Panc1 (cell line): ENCODE data around the gene AMPH. TPM values are rescaled to one million over a fixed set of nuclear protein-coding genes. Genes with fewer than 3 reads are reported as not detected.

Experiments
- ATAC-seq: fragments of 200-7000 bp; cut with Tn5 transposase; 2 replicates; pipeline ENCODE4 v1.9.1; 2020; ENCODE audit warnings: mild to moderate bottlenecking, moderate library complexity
- BruUV-seq: library from RNA; stranded (reverse); fragments of 400-500 nt; replicated peaks from 2 replicates; lab custom pipeline; 2021; lab: Mats Ljungman, UMichigan
- CTCF ChIA-PET: fragments of 300-600 bp; sonication (Branson Sonifier 250); formaldehyde crosslinking; loops from one replicate; lab custom pipeline; 2022; ENCODE audit warnings: antibody characterized with exemption; lab: Charles Lee
- POLR2A ChIA-PET: fragments of 300-600 bp; sonication (Branson Sonifier 250); formaldehyde crosslinking; loops from one replicate; lab custom pipeline; 2022; ENCODE audit warnings: antibody characterized with exemption; lab: Charles Lee
- DNase-seq: peaks from one replicate; pipeline ENCODE4 v3.0.0-alpha.2; 2010; ENCODE audit warnings: low read depth, low spot score
- H3K27ac ChIP-seq: 2 replicates; pipeline ENCODE4 v1.5.1; 2011; ENCODE audit warnings: mild to moderate bottlenecking, low read length, inconsistent platforms
- H3K27me3 ChIP-seq: fragments of 200-500 bp; sonication (Bioruptor generic); 2 replicates; pipeline ENCODE4 v1.6.0; 2014; ENCODE audit warnings: low read length, inconsistent platforms; ENCODE audit not compliant: control insufficient read depth, insufficient read depth
- H3K36me3 ChIP-seq: fragments of 200-500 bp; sonication (Bioruptor generic); 2 replicates; pipeline ENCODE4 v1.5.1; 2014; ENCODE audit warnings: inconsistent platforms, mild to moderate bottlenecking, low read length, moderate library complexity; ENCODE audit not compliant: control insufficient read depth, insufficient read depth
- H3K4me1 ChIP-seq: 2 replicates; pipeline ENCODE4 v1.5.1; 2011; ENCODE audit warnings: inconsistent platforms, mild to moderate bottlenecking, low read length, moderate library complexity; ENCODE audit not compliant: control insufficient read depth, insufficient read depth
- H3K4me3 ChIP-seq, 2 experiments: 2 replicates each; pipeline ENCODE4 v1.5.1; 2011 to 2012; ENCODE audit warnings: low read depth in 2 of 2, low read length in 2 of 2, mild to moderate bottlenecking in 2 of 2, inconsistent platforms in 1 of 2, moderate library complexity in 1 of 2
- H3K9me3 ChIP-seq: fragments of 200-500 bp; sonication (Bioruptor generic); 2 replicates; pipeline ENCODE4 v1.5.1; 2014; ENCODE audit warnings: low read depth, mild to moderate bottlenecking, inconsistent platforms, low read length, moderate library complexity; ENCODE audit not compliant: control insufficient read depth, insufficient read depth
- POLR2AphosphoS5 ChIP-seq: IDR thresholded peaks from 2 replicates; pipeline ENCODE4 v1.6.1; 2012; ENCODE audit warnings: mild to moderate bottlenecking, low read depth, low read length, moderate library complexity
- SIN3A ChIP-seq: IDR thresholded peaks from 2 replicates; pipeline ENCODE4 v1.6.1; 2012; ENCODE audit warnings: low read depth, mild to moderate bottlenecking, low read length, moderate library complexity, borderline replicate concordance; ENCODE audit not compliant: insufficient read depth
- TCF7L2 ChIP-seq: IDR thresholded peaks from 2 replicates; pipeline ENCODE4 v1.6.1; 2011; ENCODE audit warnings: mild to moderate bottlenecking, low read depth, low read length, inconsistent platforms
- in situ Hi-C: cut with HindIII; loops from 2 replicates; pipeline ENCODE4 v1.10.0; 2016; ENCODE audit warnings: low sequenced_read_pairs, low pct_unique_long_range_greater_than_20kb
- intact Hi-C: fragments of 100-400 bp; cut with micrococcal nuclease; formaldehyde crosslinking; loops from one replicate; pipeline ENCODE4 v1.10.0; 2022; ENCODE audit not compliant: unreplicated experiment
- total RNA-seq: library from RNA; stranded (reverse); gene quantifications from one replicate; pipeline ENCODE4 v1.2.1, GENCODE V29; 2021; ENCODE audit not compliant: unreplicated experiment
- TF ChIP-seq, protein P1 (sequence below): fragments of 450-650 bp; IDR thresholded peaks from 2 replicates; pipeline ENCODE4 v1.5.1; 2017; ENCODE audit warnings: mild to moderate bottlenecking
- TF ChIP-seq, protein P2 (sequence below), 2 experiments: IDR thresholded peaks; 2 replicates each; pipeline ENCODE4 v1.6.1; 2011 to 2012; ENCODE audit warnings: low read depth in 2 of 2, control low read depth in 1 of 2, low read length in 1 of 2, mild to moderate bottlenecking in 1 of 2, moderate library complexity in 1 of 2; ENCODE audit not compliant: insufficient read depth in 1 of 2

Gene AMPH
- total RNA-seq, 1 experiment from 2014 or later = not detected

DNA sequence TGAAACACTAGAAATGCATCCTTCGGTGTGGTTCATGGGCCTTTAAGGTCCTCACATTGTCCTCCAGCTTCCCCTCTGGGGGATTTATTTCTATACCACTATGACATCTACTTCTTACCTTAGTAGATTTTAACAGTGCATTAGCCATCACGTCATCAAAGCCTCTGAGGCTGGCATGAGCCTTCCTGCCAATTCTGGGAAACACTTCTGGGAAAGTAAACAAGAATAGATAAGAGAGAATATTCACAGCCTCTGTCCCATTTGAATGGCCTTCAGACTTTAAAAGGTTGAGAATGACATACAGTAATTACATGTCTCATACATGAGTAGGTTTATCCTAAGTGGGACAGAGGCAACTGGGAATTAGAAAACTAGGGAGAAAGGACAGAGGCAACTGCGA, 89.7 kb downstream of the AMPH start:
- ChIA-PET CTCF (no interaction called here), POLR2A (no interaction called here)
- H3K4me3 ChIP-seq = no peak overlapping the region
- DNase-seq (no peak), ATAC-seq (no peak)
- in situ Hi-C loops = no loop called here
- no peak overlapping the region for H3K27ac ChIP-seq
- H3K4me1 ChIP-seq = no peaks in the 10 kb centered on the region
- no peaks in the 10 kb centered on the region for H3K36me3 ChIP-seq
- intact Hi-C loops = no loop called here
- H3K9me3 ChIP-seq = no peaks in the 10 kb centered on the region
- BruUV-seq = no TSS peak
- H3K27me3 ChIP-seq = no peaks in the 10 kb centered on the region
- TF ChIP-seq SIN3A = no peak
- TF ChIP-seq POLR2AphosphoS5 = no peak
- TF ChIP-seq, protein P1, sequence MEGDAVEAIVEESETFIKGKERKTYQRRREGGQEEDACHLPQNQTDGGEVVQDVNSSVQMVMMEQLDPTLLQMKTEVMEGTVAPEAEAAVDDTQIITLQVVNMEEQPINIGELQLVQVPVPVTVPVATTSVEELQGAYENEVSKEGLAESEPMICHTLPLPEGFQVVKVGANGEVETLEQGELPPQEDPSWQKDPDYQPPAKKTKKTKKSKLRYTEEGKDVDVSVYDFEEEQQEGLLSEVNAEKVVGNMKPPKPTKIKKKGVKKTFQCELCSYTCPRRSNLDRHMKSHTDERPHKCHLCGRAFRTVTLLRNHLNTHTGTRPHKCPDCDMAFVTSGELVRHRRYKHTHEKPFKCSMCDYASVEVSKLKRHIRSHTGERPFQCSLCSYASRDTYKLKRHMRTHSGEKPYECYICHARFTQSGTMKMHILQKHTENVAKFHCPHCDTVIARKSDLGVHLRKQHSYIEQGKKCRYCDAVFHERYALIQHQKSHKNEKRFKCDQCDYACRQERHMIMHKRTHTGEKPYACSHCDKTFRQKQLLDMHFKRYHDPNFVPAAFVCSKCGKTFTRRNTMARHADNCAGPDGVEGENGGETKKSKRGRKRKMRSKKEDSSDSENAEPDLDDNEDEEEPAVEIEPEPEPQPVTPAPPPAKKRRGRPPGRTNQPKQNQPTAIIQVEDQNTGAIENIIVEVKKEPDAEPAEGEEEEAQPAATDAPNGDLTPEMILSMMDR = no peak
- no peak for TF ChIP-seq TCF7L2
- TF ChIP-seq, protein P2, sequence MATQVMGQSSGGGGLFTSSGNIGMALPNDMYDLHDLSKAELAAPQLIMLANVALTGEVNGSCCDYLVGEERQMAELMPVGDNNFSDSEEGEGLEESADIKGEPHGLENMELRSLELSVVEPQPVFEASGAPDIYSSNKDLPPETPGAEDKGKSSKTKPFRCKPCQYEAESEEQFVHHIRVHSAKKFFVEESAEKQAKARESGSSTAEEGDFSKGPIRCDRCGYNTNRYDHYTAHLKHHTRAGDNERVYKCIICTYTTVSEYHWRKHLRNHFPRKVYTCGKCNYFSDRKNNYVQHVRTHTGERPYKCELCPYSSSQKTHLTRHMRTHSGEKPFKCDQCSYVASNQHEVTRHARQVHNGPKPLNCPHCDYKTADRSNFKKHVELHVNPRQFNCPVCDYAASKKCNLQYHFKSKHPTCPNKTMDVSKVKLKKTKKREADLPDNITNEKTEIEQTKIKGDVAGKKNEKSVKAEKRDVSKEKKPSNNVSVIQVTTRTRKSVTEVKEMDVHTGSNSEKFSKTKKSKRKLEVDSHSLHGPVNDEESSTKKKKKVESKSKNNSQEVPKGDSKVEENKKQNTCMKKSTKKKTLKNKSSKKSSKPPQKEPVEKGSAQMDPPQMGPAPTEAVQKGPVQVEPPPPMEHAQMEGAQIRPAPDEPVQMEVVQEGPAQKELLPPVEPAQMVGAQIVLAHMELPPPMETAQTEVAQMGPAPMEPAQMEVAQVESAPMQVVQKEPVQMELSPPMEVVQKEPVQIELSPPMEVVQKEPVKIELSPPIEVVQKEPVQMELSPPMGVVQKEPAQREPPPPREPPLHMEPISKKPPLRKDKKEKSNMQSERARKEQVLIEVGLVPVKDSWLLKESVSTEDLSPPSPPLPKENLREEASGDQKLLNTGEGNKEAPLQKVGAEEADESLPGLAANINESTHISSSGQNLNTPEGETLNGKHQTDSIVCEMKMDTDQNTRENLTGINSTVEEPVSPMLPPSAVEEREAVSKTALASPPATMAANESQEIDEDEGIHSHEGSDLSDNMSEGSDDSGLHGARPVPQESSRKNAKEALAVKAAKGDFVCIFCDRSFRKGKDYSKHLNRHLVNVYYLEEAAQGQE (IDR thresholded peaks at IDR 0.05; ENCODE audit: insufficient read depth in 1 of 2, low read depth in 2 of 2, low read length in 1 of 2) = no peak

DNA sequence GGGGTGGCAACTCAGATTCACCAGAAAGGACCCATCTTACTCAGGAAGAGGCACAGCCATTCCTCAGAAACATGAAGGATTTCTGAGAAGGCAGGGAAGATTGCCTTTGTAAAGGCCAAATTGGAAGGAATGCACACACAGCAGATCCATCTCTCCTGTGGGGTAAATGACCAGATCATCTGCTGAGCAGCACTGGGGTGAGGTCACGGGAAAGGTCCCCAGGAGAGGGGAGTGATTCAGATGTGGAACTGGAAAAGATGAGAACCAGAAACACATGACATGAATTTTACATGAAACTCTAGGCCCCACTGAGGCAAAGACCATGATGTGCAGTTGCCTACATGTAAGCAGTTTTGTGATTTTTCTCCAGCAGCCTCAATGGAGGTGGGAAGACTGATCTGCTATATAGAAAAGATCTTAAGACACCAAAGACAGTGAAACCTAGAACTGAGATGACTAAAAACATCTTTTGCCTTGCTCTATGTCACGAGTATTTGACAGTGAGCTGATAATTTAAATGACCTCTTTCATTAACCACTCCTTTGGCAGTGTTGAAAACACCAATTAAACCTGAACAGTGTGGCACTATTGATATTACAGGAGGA, 91.6 kb downstream of the AMPH start:
- no peaks in the 10 kb centered on the region for H3K9me3 ChIP-seq
- intact Hi-C loops = no loop called here
- no peaks in the 10 kb centered on the region for H3K27me3 ChIP-seq
- no peak for DNase-seq
- ChIA-PET CTCF (no interaction called here), POLR2A (no interaction called here)
- H3K4me1 ChIP-seq = no peaks in the 10 kb centered on the region
- in situ Hi-C loops = no loop called here
- H3K4me3 ChIP-seq = no peak overlapping the region
- ATAC-seq = no peak
- TF ChIP-seq TCF7L2 (no peak), POLR2AphosphoS5 (no peak), SIN3A (no peak)
- TF ChIP-seq, protein P2 (IDR thresholded peaks at IDR 0.05; ENCODE audit: insufficient read depth in 1 of 2, low read depth in 2 of 2, low read length in 1 of 2) = no peak
- TF ChIP-seq, protein P1 = no peak
- no peak overlapping the region for H3K27ac ChIP-seq
- no TSS peak for BruUV-seq
- H3K36me3 ChIP-seq = no peaks in the 10 kb centered on the region
